HG02642 (cell line): ENCODE results near the gene SLC4A9.

ENCODE experiments used
- ATAC-seq: cut with Tn5 transposase; IDR thresholded peaks from one replicate; pipeline ENCODE4 v1.9.1; 2021; ENCODE audit warnings: mild to moderate bottlenecking; ENCODE audit not compliant: unreplicated experiment, poor library complexity

The SLC4A9 gene

DNA sequence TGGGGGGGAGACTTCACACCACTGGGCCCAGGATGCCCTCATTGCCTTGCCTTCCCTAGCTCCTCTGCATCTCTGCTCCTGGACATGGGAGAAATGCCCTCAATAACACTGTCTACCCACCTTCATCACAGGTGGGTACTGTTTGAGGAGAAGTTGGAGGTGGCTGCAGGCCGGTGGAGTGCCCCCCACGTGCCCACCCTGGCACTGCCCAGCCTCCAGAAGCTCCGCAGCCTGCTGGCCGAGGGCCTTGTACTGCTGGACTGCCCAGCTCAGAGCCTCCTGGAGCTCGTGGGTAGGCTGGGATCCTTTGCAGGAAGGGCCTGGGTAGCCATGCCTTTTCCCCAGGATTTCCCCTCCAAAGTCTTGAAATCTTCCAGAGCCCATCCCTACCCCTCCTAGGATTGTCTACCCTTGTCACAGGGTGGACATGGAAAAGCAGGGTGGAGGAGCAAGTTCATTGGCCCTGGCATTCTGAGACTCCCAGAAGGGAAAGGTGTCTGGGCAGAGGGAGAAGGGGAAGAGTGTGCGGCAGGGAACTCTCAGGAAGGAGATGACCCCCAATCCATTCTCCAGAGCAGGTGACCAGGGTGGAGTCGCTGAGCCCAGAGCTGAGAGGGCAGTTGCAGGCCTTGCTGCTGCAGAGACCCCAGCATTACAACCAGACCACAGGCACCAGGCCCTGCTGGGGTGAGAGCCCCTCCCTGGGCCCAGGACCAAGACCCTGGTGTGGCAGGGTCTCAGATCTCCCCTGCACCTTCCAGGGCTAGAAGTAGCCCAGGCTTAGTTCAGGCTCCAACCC is 886 bp downstream of the SLC4A9 start:
- ATAC-seq: no peak

DNA sequence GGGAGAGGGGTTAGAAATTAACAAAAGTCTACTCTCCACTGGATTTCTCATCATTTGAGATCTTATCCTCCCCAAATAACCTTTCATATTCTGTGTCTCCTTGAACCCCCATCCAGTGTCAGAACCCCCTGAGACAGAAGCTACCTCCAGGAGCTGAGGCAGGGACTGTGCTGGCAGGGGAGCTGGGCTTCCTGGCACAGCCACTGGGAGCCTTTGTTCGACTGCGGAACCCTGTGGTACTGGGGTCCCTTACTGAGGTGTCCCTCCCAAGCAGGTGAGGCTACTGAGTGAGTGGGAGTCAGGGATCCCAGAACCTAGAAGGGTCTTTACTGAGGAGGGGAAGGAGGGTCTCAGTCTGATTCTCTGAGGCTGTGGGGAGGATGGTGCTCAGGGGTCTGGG is 1.9 kb downstream of the SLC4A9 start:
- no peak for ATAC-seq

DNA sequence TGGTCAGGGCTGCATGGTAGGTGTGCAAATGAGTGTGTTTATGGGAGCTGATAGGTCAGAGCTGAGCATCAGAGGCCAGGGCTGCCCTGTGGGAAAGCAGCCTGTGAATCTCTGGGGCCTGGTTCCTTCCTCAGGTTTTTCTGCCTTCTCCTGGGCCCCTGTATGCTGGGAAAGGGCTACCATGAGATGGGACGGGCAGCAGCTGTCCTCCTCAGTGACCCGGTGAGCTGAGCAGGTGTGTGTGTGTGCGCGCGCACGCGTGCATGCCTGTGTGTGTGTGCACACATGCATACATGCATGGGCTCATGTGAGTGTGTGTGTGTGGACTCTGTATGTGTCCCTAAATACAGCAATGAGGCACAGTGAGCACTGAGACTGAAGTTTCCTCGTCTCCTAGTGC is 2.3 kb downstream of the SLC4A9 start:
- no peak for ATAC-seq

DNA sequence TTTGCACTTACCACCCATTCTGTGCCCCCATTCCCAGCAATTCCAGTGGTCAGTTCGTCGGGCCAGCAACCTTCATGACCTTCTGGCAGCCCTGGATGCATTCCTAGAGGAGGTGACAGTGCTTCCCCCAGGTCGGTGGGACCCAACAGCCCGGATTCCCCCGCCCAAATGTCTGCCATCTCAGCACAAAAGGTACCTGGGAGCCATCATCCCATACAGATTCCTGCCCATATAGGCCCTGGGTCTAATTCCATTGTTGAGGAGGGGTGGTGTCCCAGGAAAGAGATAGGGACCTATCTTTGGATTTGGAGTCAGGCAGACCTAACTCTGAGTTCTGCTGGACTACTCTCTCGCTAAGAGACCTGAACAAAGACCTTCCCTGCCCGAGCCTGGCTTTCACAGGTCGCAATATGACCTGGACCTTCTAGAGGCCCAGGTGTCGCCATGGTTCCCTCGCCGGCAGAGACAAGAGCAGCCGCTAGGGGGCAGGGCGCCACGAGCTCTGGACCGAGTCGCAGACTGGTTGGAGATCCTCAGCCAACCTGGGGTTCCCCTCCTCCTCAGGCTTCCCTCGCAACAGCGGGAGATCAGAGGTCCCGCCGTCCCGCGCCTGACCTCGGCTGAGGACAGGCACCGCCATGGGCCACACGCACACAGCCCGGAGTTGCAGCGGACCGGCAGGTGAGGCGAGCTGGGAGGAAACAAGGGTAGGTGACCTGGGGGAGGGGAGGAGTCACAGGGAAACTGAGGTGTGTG is 3.1 kb downstream of the SLC4A9 start:
- ATAC-seq: peak; percentile 91

DNA sequence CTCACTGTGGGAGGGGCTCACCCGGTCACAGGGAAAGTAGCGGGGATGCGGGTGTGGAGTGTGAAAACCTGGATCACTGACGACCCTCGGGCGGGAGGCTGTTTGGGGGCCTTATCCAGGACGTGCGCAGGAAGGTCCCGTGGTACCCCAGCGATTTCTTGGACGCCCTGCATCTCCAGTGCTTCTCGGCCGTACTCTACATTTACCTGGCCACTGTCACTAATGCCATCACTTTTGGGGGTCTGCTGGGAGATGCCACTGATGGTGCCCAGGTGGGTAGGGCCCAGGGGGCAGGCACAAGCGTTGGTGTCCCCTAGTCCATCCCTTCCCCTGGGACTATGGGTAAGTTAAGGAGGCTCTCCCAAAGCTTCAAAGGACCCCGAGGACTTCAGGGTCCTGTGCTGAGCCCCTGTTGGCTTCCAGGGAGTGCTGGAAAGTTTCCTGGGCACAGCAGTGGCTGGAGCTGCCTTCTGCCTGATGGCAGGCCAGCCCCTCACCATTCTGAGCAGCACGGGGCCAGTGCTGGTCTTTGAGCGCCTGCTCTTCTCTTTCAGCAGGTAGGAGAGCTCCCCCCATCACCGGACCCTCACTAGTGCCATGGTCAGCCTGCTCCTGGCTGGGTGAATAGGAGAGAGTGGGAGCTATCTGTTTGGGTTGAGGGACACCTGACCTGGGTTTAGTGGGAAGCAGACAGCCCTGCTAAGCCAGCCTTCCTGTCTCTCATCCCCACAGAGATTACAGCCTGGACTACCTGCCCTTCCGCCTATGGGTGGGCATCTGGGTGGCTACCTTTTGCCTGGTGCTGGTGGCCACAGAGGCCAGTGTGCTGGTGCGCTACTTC is 3.9 kb downstream of the SLC4A9 start:
- ATAC-seq: no peak

DNA sequence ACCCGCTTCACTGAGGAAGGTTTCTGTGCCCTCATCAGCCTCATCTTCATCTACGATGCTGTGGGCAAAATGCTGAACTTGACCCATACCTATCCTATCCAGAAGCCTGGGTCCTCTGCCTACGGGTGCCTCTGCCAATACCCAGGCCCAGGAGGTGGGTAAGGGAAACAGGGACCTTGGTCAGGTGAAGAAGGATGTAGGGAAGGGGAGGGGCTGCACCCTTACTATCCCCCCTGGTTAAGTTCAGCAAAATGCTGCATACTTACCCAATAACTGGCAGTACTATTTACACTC is 4.4 kb downstream of the SLC4A9 start:
- ATAC-seq: no peak

DNA sequence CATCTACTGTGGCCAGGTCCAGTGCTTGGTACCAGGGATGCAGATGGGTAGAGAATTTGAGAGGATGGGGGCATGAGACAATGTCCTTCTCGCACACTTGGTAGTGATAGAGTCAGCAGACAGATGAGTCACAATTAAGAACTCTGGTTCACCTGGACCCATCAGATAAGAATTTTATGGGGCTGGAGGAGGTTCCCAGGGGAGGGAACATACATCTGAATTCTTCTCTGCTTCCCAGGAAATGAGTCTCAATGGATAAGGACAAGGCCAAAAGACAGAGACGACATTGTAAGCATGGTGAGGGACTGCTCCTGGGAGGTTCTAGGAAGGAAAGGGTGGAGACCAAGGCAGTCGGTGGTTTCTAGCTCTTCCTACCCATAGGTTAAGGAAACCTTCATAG is 5.3 kb downstream of the SLC4A9 start:
- no peak for ATAC-seq

DNA sequence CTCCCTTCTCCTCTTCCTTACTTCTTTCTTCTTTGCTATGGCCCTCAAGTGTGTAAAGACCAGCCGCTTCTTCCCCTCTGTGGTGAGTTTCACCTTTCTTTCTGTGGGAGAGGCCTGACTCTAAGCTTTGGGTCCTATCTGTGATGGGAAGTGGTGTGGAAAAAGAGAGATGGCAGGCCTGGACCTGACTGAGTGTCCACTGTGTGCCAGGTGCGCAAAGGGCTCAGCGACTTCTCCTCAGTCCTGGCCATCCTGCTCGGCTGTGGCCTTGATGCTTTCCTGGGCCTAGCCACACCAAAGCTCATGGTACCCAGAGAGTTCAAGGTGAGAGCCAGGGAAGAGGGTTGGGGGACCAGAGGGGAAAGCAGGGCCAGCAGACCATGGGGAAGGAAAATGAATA is 5.9 kb downstream of the SLC4A9 start:
- no peak for ATAC-seq

DNA sequence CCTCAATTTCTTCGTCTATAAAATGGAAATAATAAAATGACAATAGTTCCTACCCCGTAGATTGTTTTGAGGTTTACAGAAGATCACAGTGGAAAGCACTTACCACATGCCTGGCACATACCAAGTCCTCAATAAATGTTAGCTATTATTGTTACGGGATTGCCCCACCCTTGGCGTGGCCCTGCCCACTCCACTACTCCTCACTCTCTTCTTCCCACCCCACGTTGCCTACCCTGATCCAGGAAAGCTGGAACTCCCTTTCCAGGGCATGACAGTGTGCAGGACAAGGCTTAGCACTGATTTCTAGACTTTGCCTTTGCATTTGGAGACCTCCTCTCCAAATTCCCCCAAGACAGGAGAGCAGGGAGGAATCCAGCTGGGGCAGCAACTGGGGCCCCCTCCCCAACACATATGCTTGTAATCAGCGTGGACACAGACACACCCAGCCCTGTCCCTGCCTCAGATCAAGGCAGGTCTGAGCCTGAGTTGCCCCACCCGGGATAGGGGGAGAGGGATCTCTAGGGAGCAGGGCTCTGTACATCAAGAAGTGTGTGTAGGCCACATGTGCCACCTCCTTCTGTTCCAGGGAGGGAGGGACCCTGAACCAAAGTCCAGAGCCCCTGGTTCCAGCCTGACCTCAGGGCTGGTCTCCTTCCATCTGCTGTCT is 6.7 kb downstream of the SLC4A9 start:
- no peak for ATAC-seq

DNA sequence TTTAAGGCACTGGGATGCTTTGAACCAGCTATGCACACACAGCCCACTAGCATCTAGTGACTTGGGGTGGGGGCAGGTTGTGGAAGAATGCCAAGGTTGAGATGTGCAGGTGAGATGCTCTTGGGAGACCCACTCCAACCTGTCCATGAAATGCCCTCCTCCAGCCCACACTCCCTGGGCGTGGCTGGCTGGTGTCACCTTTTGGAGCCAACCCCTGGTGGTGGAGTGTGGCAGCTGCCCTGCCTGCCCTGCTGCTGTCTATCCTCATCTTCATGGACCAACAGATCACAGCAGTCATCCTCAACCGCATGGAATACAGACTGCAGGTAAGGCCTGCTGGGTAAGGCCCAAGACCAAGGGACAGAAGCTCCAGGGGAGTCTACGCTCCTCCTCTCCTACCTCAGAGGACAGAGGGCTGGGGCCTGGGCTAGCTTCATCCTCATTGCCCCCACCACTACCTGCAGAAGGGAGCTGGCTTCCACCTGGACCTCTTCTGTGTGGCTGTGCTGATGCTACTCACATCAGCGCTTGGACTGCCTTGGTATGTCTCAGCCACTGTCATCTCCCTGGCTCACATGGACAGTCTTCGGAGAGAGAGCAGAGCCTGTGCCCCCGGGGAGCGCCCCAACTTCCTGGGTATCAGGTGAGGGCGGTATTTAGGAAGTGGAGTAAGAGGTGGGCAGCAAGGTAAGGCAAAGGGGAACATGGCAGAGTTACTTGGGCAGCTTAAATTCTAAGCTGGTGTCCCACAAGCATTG is 7.4 kb downstream of the SLC4A9 start:
- no peak for ATAC-seq

DNA sequence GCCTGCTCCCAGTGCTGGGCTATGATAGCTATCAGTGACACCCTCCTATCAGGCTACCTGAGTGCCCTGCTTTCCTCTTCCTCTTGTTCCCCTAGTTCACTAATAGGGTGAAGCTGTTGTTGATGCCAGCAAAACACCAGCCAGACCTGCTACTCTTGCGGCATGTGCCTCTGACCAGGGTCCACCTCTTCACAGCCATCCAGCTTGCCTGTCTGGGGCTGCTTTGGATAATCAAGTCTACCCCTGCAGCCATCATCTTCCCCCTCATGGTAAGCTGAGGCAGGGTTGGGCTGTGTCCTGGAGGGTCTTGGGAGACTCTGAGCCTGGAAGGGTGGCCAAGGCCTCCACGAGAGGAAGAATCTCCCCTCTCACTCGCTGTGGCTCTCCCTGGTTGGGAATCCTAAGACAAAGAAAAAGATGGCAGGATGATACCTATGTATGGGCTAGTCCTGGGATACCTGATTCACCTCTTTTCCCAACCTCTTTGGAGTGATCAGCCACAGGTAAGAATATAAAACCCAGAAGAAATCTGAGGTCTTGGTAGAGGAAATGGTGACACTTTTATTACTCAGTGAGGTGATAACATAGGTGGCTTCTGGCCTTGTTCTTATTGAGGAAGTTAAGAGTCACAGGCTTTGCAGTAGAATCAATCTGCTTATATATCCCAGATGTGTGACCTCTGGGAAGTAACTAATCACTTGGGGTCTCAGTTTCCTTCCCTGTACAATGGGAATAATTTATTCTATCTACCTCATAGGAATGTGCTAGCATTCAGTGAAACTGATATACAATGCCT is 11.6 kb downstream of the SLC4A9 start:
- ATAC-seq: no peak

DNA sequence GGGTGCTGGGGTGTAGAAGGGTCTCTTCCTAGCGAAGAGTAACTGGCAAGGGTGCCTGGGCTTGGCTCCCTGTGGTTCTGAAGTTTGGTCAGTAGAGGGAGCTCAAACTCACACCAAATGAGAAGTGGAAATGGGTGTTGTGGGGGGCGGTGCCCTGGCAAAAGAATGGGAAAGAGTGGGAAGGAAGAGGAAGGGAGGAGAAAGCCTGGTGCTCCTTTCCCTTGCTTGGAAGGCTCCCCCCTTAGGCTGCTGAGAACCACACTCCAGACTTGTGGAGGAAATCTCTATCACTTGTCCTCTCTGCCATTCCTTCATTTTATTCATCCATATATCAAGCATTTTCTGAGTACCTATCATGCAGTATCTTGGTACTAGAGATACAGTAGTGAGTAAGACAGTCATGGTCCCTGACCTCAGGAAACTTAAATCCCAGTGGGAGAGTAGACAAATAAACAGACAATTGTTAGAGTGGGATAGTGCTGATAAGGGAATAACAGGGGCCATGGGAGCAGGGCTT is 13.0 kb downstream of the SLC4A9 start:
- ATAC-seq: no peak

DNA sequence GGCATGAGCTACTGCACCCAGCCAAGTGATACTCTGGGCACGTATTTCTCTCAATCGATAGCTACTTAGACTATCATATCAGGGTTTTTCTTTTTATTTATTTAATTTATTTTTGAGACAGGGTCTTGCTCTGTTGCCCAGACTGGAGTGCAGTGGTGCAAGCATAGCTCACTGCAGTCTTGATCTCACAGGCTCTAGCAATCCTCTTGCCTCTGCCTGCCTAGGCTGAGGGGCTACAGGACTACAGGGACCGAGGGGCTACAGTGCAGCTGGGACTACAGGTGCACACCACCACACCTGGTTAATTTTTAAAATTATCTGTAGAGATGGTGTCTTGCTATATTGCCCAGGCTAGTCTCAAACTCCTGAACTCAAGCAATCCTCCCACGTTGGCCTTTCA is 21.4 kb downstream of the SLC4A9 start:
- no peak for ATAC-seq

DNA sequence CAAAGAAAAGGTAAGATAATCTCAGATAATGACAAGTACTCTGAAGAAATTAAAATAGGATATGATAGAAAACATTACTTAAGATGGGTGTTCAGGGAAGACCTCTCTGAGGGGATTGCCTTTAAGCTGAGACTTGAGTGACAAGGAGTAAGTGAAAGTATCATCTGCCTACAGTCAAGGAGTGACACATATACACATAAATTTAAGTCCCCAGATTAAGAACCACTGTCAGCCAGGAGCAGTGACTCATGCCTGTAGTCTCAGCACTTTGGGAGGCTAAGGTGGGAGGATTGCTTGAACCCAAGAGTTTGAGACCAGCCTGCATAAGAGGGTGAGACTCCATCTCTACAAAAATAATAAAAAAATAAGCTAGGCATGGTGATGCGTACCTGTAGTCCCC is 22.0 kb downstream of the SLC4A9 start:
- ATAC-seq: no peak

DNA sequence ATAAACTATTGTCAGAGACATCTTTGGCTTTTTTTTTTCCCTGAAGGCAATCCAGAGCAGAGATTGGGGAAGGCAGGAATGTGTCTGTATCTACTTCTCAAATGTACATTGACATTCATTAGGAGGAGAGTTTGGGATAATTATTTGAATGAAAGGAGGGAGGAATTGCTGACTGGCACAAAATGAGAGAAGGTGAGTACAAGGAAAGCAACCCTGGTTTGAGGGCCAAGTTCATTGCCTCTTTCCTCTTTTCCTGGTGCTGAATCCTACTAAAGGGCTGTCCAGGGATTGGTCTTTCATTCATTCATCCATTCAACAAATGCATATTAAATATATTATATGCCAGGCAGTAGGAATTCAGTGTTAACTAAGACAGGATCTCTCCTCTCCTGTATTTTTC is 22.9 kb downstream of the SLC4A9 start:
- ATAC-seq: no peak

DNA sequence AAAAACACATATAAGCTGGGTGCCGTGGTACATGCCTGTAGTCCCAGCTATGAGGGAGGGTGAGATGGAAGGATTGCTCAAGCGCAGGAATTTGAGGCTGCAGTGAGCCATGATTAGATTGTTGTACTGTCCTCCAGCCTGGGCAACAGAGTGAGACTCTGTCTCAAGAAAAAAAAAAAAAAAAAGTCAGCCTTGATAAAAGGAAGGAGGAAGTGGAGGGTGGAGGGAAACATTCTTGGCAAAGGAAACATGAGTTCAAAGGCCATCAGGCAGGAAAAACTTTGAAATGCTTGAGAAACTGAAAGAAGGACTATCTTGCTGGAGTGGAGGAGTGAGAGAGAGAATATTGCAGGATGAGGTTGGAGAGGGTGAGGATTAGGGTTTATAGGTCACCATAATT is 23.3 kb downstream of the SLC4A9 start:
- ATAC-seq: no peak

DNA sequence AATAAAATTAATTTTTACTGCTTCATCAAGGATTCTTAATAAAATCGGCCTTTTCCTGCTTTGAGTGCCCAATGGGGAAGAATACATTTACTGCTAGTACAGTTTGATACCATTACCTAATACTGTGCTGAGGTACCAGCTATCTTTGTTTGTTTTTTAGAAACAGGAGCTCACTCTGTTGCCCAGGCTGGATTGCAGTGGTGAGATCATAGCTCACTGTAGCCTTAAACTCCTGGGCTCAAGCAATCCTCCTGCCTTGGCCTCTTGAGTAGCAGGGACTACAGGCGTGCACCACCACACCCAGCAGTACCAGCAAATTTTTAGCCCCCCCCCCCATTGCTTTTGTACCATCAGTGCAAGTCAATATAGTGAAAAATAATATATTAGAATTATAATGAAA is 28.1 kb downstream of the SLC4A9 start:
- ATAC-seq: no peak

DNA sequence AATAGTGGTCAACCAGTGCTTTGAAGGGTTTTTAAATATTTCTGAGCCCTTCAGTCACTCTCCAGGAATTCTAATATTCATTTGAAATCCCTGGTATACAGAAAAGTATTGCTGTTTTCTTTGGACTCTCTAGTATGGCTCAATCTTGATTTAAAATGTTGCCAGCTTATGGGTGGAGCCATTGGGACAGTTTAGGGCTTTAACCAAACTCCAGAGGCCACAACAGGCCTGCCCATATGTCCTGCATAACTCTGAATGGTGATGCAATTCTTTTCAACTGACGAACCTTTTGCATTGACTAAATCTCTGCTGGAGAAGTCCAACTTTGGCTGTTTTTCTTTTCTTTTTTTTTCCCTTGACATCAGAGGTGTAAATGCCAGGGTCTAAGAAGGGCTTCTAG is 31.3 kb downstream of the SLC4A9 start:
- ATAC-seq: no peak

DNA sequence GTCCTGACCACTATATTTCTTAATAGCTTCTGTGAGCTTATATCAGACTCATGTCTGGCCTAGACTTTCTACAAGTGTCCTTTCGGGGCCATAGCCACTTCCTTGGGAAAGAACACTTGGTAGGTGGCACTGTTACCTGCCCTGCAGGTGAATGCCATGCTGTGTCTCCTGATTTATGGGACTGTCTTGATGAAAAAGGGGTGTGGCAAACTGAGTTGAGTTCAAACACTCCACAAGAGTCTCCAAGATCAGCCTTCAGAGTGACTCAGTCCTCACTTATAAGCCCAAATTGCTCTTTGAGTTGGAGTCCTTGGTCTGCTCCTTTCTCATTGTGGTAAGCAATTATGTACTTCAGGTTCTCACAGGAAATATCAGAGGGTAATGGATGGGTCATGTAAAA is 31.7 kb downstream of the SLC4A9 start:
- ATAC-seq: no peak
